Measurements from ENCODE around the gene TBCEL.
A peak's percentile ranks its signal among the peaks of the same experiment; 100 is the strongest.
"Not testable (repeated sequence)": the region's sequence is repeated elsewhere in the genome, so short reads cannot be mapped to it uniquely, and the experiment has no call there.

The TBCEL gene

GRCh38 chr11:121112498-121113455 is 88.9 kb downstream of the TBCEL start:
- peak overlapping the region; percentile 30 for H3K4me3 ChIP-seq (ENCODE audit: low read length)
- no peaks in the 10 kb centered on the region for H4K20me1 ChIP-seq (ENCODE audit: insufficient read depth, low read length)
- H3K9ac ChIP-seq (ENCODE audit: low read length) = no peak overlapping the region
- no peaks in the 10 kb centered on the region for H3K9me3 ChIP-seq (ENCODE audit: insufficient read depth, low read length)
- no peak overlapping the region for H3K27ac ChIP-seq (ENCODE audit: low read length)
- H3K27me3 ChIP-seq (ENCODE audit: low read depth, low read length) = peaks cover 22% of the 10 kb centered on the region
- H2AFZ ChIP-seq (ENCODE audit: low read depth, low read length) = no peak overlapping the region
- H3K36me3 ChIP-seq (replicated peaks; ENCODE audit: low read depth, low read length) = no peaks in the 10 kb centered on the region
- no peaks in the 10 kb centered on the region for H3K79me2 ChIP-seq (ENCODE audit: low read length)
- H3K4me2 ChIP-seq (ENCODE audit: low read length) = peak overlapping the region; percentile 52
- H3K4me1 ChIP-seq (ENCODE audit: low read length) = peaks cover 4% of the 10 kb centered on the region
- TF ChIP-seq EZH2phosphoT487 (IDR thresholded peaks at IDR 0.05; ENCODE audit: low read depth) (no peak), CTCF (IDR thresholded peaks at IDR 0.05; ENCODE audit: low read depth, low read length) (peak; percentile 80)

GRCh38 chr11:121113611-121114010 is 89.7 kb downstream of the TBCEL start:
- Histone ChIP-seq H3K4me3 (ENCODE audit: low read length) (no peak overlapping the region), H3K36me3 (replicated peaks; ENCODE audit: low read depth, low read length) (no peaks in the 10 kb centered on the region), H3K4me1 (ENCODE audit: low read length) (peaks cover 4% of the 10 kb centered on the region), H3K9me3 (ENCODE audit: insufficient read depth, low read length) (no peaks in the 10 kb centered on the region), H4K20me1 (ENCODE audit: insufficient read depth, low read length) (no peaks in the 10 kb centered on the region), H3K9ac (ENCODE audit: low read length) (no peak overlapping the region), H3K4me2 (ENCODE audit: low read length) (no peak overlapping the region), H3K79me2 (ENCODE audit: low read length) (no peaks in the 10 kb centered on the region), H2AFZ (ENCODE audit: low read depth, low read length) (no peak overlapping the region), H3K27ac (ENCODE audit: low read length) (no peak overlapping the region), H3K27me3 (ENCODE audit: low read depth, low read length) (peaks cover 22% of the 10 kb centered on the region)
- TF ChIP-seq CTCF (IDR thresholded peaks at IDR 0.05; ENCODE audit: low read depth, low read length) (no peak), EZH2phosphoT487 (IDR thresholded peaks at IDR 0.05; ENCODE audit: low read depth) (no peak)

GRCh38 chr11:121115024-121115423 is 91.1 kb downstream of the TBCEL start:
- not testable (repeated sequence) for H3K9ac ChIP-seq (ENCODE audit: low read length); H3K9me3 ChIP-seq (ENCODE audit: insufficient read depth, low read length); H3K27ac ChIP-seq (ENCODE audit: low read length); H3K79me2 ChIP-seq (ENCODE audit: low read length); H3K4me2 ChIP-seq (ENCODE audit: low read length); H3K4me3 ChIP-seq (ENCODE audit: low read length); H2AFZ ChIP-seq (ENCODE audit: low read depth, low read length); H4K20me1 ChIP-seq (ENCODE audit: insufficient read depth, low read length); H3K36me3 ChIP-seq (replicated peaks; ENCODE audit: low read depth, low read length)
- Histone ChIP-seq H3K27me3 (ENCODE audit: low read depth, low read length) (peaks cover 22% of the 10 kb centered on the region), H3K4me1 (ENCODE audit: low read length) (peaks cover 12% of the 10 kb centered on the region)

- Histone ChIP-seq H4K20me1 (ENCODE audit: insufficient read depth, low read length) (no peaks in the 10 kb centered on the region), H3K27ac (ENCODE audit: low read length) (no peak overlapping the region), H3K4me2 (ENCODE audit: low read length) (no peak overlapping the region), H3K36me3 (replicated peaks; ENCODE audit: low read depth, low read length) (no peaks in the 10 kb centered on the region), H3K9ac (ENCODE audit: low read length) (no peak overlapping the region), H3K9me3 (ENCODE audit: insufficient read depth, low read length) (no peaks in the 10 kb centered on the region), H3K4me3 (ENCODE audit: low read length) (no peak overlapping the region), H3K4me1 (ENCODE audit: low read length) (peaks cover 8% of the 10 kb centered on the region; the same call in 1 of the 2 replicates), H3K27me3 (ENCODE audit: low read depth, low read length) (peaks cover 7% of the 10 kb centered on the region; the same call in 1 of the 2 replicates), H3K79me2 (ENCODE audit: low read length) (no peaks in the 10 kb centered on the region), H2AFZ (ENCODE audit: low read depth, low read length) (no peak overlapping the region)
- TF ChIP-seq CTCF (IDR thresholded peaks at IDR 0.05; ENCODE audit: low read depth, low read length) (no peak), EZH2phosphoT487 (IDR thresholded peaks at IDR 0.05; ENCODE audit: low read depth) (no peak)
Measured at GRCh38 chr11:121117788-121118187, 93.9 kb downstream of the TBCEL start.

All from OCI-LY3 (cell line).